ENCODE measurements around the gene DLX1.
"Not testable (repeated sequence)": the region's sequence is repeated elsewhere in the genome, so short reads cannot be mapped to it uniquely, and the experiment has no call there.

The DLX1 gene

GRCh38 chr2:172106108-172106961 lies 21.0 kb downstream of the DLX1 start:
- peaks cover 78% of the 10 kb centered on the region for H3K27me3 Mint-ChIP-seq
- H3K4me3 Mint-ChIP-seq, result peak overlapping the region; percentile 69
- H3K4me1 Mint-ChIP-seq (ENCODE audit: low read depth), result peaks cover 44% of the 10 kb centered on the region
- H3K27ac Mint-ChIP-seq, result no peak overlapping the region
- H3K36me3 Mint-ChIP-seq (ENCODE audit: low read depth), result no peaks in the 10 kb centered on the region
- H3K9me3 Mint-ChIP-seq, result no peaks in the 10 kb centered on the region

- H3K27ac Mint-ChIP-seq, result no peak overlapping the region
- H3K4me3 Mint-ChIP-seq, result no peak overlapping the region
- no peaks in the 10 kb centered on the region for H3K9me3 Mint-ChIP-seq
- H3K4me1 Mint-ChIP-seq (ENCODE audit: low read depth), result peaks cover 34% of the 10 kb centered on the region
- H3K27me3 Mint-ChIP-seq, result peaks cover 72% of the 10 kb centered on the region
- H3K36me3 Mint-ChIP-seq (ENCODE audit: low read depth), result no peaks in the 10 kb centered on the region
Observed at GRCh38 chr2:172107690-172108586, 22.6 kb downstream of the DLX1 start.

GRCh38 chr2:172108587-172108930 lies 23.3 kb downstream of the DLX1 start:
- Mint-ChIP-seq H3K4me1 (ENCODE audit: low read depth) (peaks cover 28% of the 10 kb centered on the region), H3K27ac (no peak overlapping the region), H3K9me3 (no peaks in the 10 kb centered on the region), H3K36me3 (ENCODE audit: low read depth) (no peaks in the 10 kb centered on the region), H3K4me3 (no peak overlapping the region), H3K27me3 (peaks cover 69% of the 10 kb centered on the region)

GRCh38 chr2:172109256-172109987 lies 24.1 kb downstream of the DLX1 start:
- no peaks in the 10 kb centered on the region for H3K36me3 Mint-ChIP-seq (ENCODE audit: low read depth)
- H3K4me1 Mint-ChIP-seq (ENCODE audit: low read depth), result peaks cover 20% of the 10 kb centered on the region
- H3K27ac Mint-ChIP-seq, result no peak overlapping the region
- peaks cover 64% of the 10 kb centered on the region for H3K27me3 Mint-ChIP-seq
- no peak overlapping the region for H3K4me3 Mint-ChIP-seq
- no peaks in the 10 kb centered on the region for H3K9me3 Mint-ChIP-seq

- H3K4me3 Mint-ChIP-seq, result no peak overlapping the region
- H3K27me3 Mint-ChIP-seq, result peaks cover 62% of the 10 kb centered on the region
- no peaks in the 10 kb centered on the region for H3K36me3 Mint-ChIP-seq (ENCODE audit: low read depth)
- no peak overlapping the region for H3K27ac Mint-ChIP-seq
- no peaks in the 10 kb centered on the region for H3K9me3 Mint-ChIP-seq
- H3K4me1 Mint-ChIP-seq (ENCODE audit: low read depth), result peaks cover 20% of the 10 kb centered on the region
Observed at GRCh38 chr2:172109988-172110811, 24.9 kb downstream of the DLX1 start.

GRCh38 chr2:172113617-172114016 lies 28.3 kb downstream of the DLX1 start:
- H3K27me3 Mint-ChIP-seq, result peaks cover 42% of the 10 kb centered on the region
- no peaks in the 10 kb centered on the region for H3K9me3 Mint-ChIP-seq
- no peaks in the 10 kb centered on the region for H3K36me3 Mint-ChIP-seq (ENCODE audit: low read depth)

GRCh38 chr2:172114176-172114575 lies 28.9 kb downstream of the DLX1 start:
- H3K9me3 Mint-ChIP-seq; H3K4me3 Mint-ChIP-seq; H3K4me1 Mint-ChIP-seq (ENCODE audit: low read depth); H3K27ac Mint-ChIP-seq; H3K36me3 Mint-ChIP-seq (ENCODE audit: low read depth): not testable (repeated sequence)
- peaks cover 44% of the 10 kb centered on the region for H3K27me3 Mint-ChIP-seq

More at GRCh38 chr2:172113617-172114016, 28.3 kb downstream of the DLX1 start:
- Mint-ChIP-seq H3K4me1 (ENCODE audit: low read depth) (peaks cover 2% of the 10 kb centered on the region), H3K27ac (no peak overlapping the region), H3K4me3 (no peak overlapping the region)

GRCh38 chr2:172114579-172114978 lies 29.3 kb downstream of the DLX1 start:
- no peaks in the 10 kb centered on the region for H3K9me3 Mint-ChIP-seq
- no peaks in the 10 kb centered on the region for H3K36me3 Mint-ChIP-seq (ENCODE audit: low read depth)
- no peak overlapping the region for H3K27ac Mint-ChIP-seq
- H3K4me3 Mint-ChIP-seq, result no peak overlapping the region
- peaks cover 43% of the 10 kb centered on the region for H3K27me3 Mint-ChIP-seq
- H3K4me1 Mint-ChIP-seq (ENCODE audit: low read depth), result no peaks in the 10 kb centered on the region

GRCh38 chr2:172116107-172116506 lies 30.8 kb downstream of the DLX1 start:
- peaks cover 39% of the 10 kb centered on the region for H3K27me3 Mint-ChIP-seq
- no peaks in the 10 kb centered on the region for H3K9me3 Mint-ChIP-seq
- no peaks in the 10 kb centered on the region for H3K4me1 Mint-ChIP-seq (ENCODE audit: low read depth)
- no peak overlapping the region for H3K27ac Mint-ChIP-seq
- H3K4me3 Mint-ChIP-seq, result no peak overlapping the region
- H3K36me3 Mint-ChIP-seq (ENCODE audit: low read depth), result no peaks in the 10 kb centered on the region

GRCh38 chr2:172119089-172119488 lies 33.8 kb downstream of the DLX1 start:
- H3K36me3 Mint-ChIP-seq (ENCODE audit: low read depth), result no peaks in the 10 kb centered on the region
- H3K27ac Mint-ChIP-seq, result no peak overlapping the region
- no peaks in the 10 kb centered on the region for H3K4me1 Mint-ChIP-seq (ENCODE audit: low read depth)
- no peaks in the 10 kb centered on the region for H3K9me3 Mint-ChIP-seq
- H3K27me3 Mint-ChIP-seq, result peaks cover 30% of the 10 kb centered on the region
- no peak overlapping the region for H3K4me3 Mint-ChIP-seq

GRCh38 chr2:172120118-172120517 lies 34.8 kb downstream of the DLX1 start:
- no peaks in the 10 kb centered on the region for H3K36me3 Mint-ChIP-seq (ENCODE audit: low read depth)
- H3K27ac Mint-ChIP-seq, result no peak overlapping the region
- peaks cover 25% of the 10 kb centered on the region for H3K27me3 Mint-ChIP-seq
- H3K9me3 Mint-ChIP-seq, result no peaks in the 10 kb centered on the region
- H3K4me3 Mint-ChIP-seq, result no peak overlapping the region
- H3K4me1 Mint-ChIP-seq (ENCODE audit: low read depth), result no peaks in the 10 kb centered on the region

GRCh38 chr2:172128484-172128883 lies 43.2 kb downstream of the DLX1 start:
- no peaks in the 10 kb centered on the region for H3K4me1 Mint-ChIP-seq (ENCODE audit: low read depth)
- H3K4me3 Mint-ChIP-seq, result no peak overlapping the region
- no peak overlapping the region for H3K27ac Mint-ChIP-seq
- H3K27me3 Mint-ChIP-seq, result no peaks in the 10 kb centered on the region
- H3K36me3 Mint-ChIP-seq (ENCODE audit: low read depth), result no peaks in the 10 kb centered on the region
- no peaks in the 10 kb centered on the region for H3K9me3 Mint-ChIP-seq

- no peaks in the 10 kb centered on the region for H3K4me1 Mint-ChIP-seq (ENCODE audit: low read depth)
- H3K4me3 Mint-ChIP-seq, result no peak overlapping the region
- no peaks in the 10 kb centered on the region for H3K27me3 Mint-ChIP-seq
- H3K9me3 Mint-ChIP-seq, result no peaks in the 10 kb centered on the region
- no peak overlapping the region for H3K27ac Mint-ChIP-seq
- no peaks in the 10 kb centered on the region for H3K36me3 Mint-ChIP-seq (ENCODE audit: low read depth)
Observed at GRCh38 chr2:172129404-172129803, 44.1 kb downstream of the DLX1 start.

All from stimulated activated naive CD8-positive, alpha-beta T cell treated with anti-CD3 and anti-CD28 coated beads, Interleukin-15, Interleukin-2, amounts not matched to agents 100 ng/mL and 50 ng/mL, for 24 hours (primary cell).